HepG2 (cell line): Measurements from ENCODE around the gene NCOA3. TPM values are rescaled to one million over a fixed set of nuclear protein-coding genes. Genes with fewer than 3 reads are reported as not detected.

Experiments
- ELF1 ChIP-seq: sonication (generic); formaldehyde crosslinking; IDR thresholded peaks from 2 replicates; pipeline ENCODE4 v1.4.0; 2020; ENCODE audit warnings: missing genetic modification reagents
- GLI4 ChIP-seq: sonication (generic); formaldehyde crosslinking; IDR thresholded peaks from 2 replicates; pipeline ENCODE4 v1.5.1; 2020; ENCODE audit warnings: missing genetic modification reagents, mild to moderate bottlenecking, moderate library complexity, borderline replicate concordance
- MIER3 ChIP-seq: IDR thresholded peaks from 2 replicates; pipeline ENCODE4 v1.6.1; 2016; ENCODE audit warnings: missing compliant biosample characterization, borderline replicate concordance
- NAIF1 ChIP-seq: sonication (generic); formaldehyde crosslinking; IDR thresholded peaks from 2 replicates; pipeline ENCODE4 v1.5.0; 2020; ENCODE audit warnings: mild to moderate bottlenecking, missing genetic modification reagents, borderline replicate concordance
- PCBP2 ChIP-seq: fragments of 200-400 bp; formaldehyde crosslinking; optimal IDR thresholded peaks from 2 replicates; pipeline ENCODE3; 2018; ENCODE audit warnings: low read length, low read depth; ENCODE audit not compliant: poor library complexity, severe bottlenecking
- SAP130 ChIP-seq: IDR thresholded peaks from 2 replicates; pipeline ENCODE4 v1.6.1; 2016; ENCODE audit warnings: low read depth
- TEAD3 ChIP-seq: optimal IDR thresholded peaks from 2 replicates; pipeline ENCODE3; 2016; ENCODE audit warnings: borderline replicate concordance
- TRIM24 ChIP-seq: sonication (generic); formaldehyde crosslinking; IDR thresholded peaks from 2 replicates; pipeline ENCODE4 v1.8.0; 2022; ENCODE audit warnings: mild to moderate bottlenecking, missing genetic modification reagents
- ZNF292 ChIP-seq: sonication (generic); formaldehyde crosslinking; IDR thresholded peaks from 2 replicates; pipeline ENCODE4 v1.8.1; 2022; ENCODE audit warnings: mild to moderate bottlenecking, low read depth, missing genetic modification reagents, borderline replicate concordance
- ZNF33B ChIP-seq: sonication (generic); formaldehyde crosslinking; IDR thresholded peaks from 2 replicates; pipeline ENCODE4 v1.5.1; 2020; ENCODE audit warnings: mild to moderate bottlenecking, missing genetic modification reagents
- ZNF720 ChIP-seq: sonication (generic); formaldehyde crosslinking; IDR thresholded peaks from 2 replicates; pipeline ENCODE4 v1.4.0; 2020; ENCODE audit warnings: missing genetic modification reagents
- ZNF782 ChIP-seq: sonication (generic); formaldehyde crosslinking; IDR thresholded peaks from 2 replicates; pipeline ENCODE4 v1.4.0; 2020; ENCODE audit warnings: missing genetic modification reagents, mild to moderate bottlenecking, borderline replicate concordance
- polyA plus RNA-seq, 8 experiments: library from polyadenylated mRNA; depleted of rRNA in 3 of 8; stranded (reverse) in 7 of 8; unstranded in 1 of 8; fragments of >200 nt; fragmentation: Illumina TruSeq in 4 of 8; extraction: Trizol in 4 of 8; gene quantifications; 2 replicates each; pipeline versions ENCODE4 v1.2.1 to v1.2.3, GENCODE V29; 2011 to 2016; ENCODE audit warnings: low read depth in 4 of 8, missing spikeins in 1 of 8, mixed read lengths in 1 of 8; ENCODE audit not compliant: insufficient read depth in 1 of 8
- total RNA-seq, 5 experiments: library from RNA; depleted of rRNA; stranded (reverse); fragments of >200 nt; fragmentation: Illumina TruSeq; extraction: Trizol; gene quantifications; 2 replicates each; pipeline ENCODE4 v1.2.3, GENCODE V29; 2016; ENCODE audit warnings: low read depth in 1 of 5
- TF ChIP-seq, protein P1 (sequence below): sonication (generic); formaldehyde crosslinking; IDR thresholded peaks from 2 replicates; pipeline ENCODE4 v1.9.0; 2021; ENCODE audit warnings: mild to moderate bottlenecking, missing genetic modification reagents
- TF ChIP-seq, protein P2 (sequence below): IDR thresholded peaks from 2 replicates; pipeline ENCODE4 v1.6.1; 2016; ENCODE audit warnings: low read depth
- TF ChIP-seq, protein P3 (sequence below): sonication (generic); formaldehyde crosslinking; IDR thresholded peaks from 2 replicates; pipeline ENCODE4 v1.5.0; 2020; ENCODE audit warnings: mild to moderate bottlenecking, low read depth, missing genetic modification reagents, borderline replicate concordance
- TF ChIP-seq, protein P4 (sequence below): IDR thresholded peaks from 2 replicates; pipeline ENCODE4 v1.4.0; 2020; ENCODE audit warnings: mild to moderate bottlenecking, missing genetic modification reagents

The NCOA3 gene
- total and polyA plus RNA-seq, 2 of the 13 experiments (the other 11 are each of a cell fraction or from before 2014, with no cell fraction given): 35.0 to 56.8 TPM

DNA sequence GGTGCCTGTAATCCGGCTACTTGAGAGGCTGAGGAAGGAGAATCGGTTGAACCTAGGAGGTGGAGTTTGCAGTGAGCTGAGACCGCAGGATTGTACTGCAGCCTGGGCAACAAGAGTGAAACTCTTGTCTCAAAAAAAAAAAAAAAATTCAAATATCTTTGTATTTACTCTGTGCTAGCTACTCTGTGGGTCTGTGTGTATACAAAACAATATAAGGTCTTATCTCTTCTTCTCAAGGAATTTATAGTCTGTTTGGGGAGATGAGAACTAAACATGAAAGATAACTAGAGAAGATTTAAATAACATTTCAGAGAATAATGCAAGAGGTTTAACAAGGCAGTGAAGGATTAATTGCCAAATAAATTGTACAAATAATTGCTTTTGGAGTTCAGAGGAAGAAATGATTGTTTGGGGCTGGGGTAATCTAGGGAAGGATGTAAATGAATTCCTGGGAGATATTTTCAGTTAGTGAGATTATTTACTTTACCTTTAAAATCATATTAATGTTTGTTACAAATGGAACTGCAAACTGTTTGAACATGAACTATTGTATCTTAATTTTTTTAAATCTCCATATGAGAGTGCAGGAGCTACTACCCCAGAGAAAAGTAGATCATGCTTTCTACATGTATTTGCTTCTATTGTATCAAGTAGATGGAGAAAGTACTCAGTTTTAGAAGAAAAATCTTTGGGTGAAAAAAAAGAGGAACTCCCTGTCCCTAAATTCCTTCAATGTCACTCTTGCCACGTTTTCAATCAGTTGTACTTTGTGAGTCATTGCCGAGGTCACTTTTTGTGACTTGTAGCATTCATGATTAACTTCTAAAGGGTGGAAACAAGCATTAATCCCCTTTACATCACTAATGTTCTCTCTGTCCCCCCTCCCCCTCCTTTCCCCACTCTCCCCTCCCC, 39.0 kb downstream of the NCOA3 start (continued):
- TF ChIP-seq NAIF1 (CRISPR knock-in tag): 0 out of 2 replicates have a peak, but pooled peaks have one; percentile 30
- peak; percentile 43 for TF ChIP-seq SAP130 (CRISPR knock-in tag)
- TF ChIP-seq ZNF292: no peak
- no peak for TF ChIP-seq TRIM24
- no peak for TF ChIP-seq ZNF782 (CRISPR knock-in tag)
- no peak for TF ChIP-seq MIER3
- TF ChIP-seq TEAD3 (CRISPR knock-in tag): peak; percentile 21
- no peak for TF ChIP-seq ELF1 (CRISPR knock-in tag)
- no peak for TF ChIP-seq ZNF33B (CRISPR knock-in tag)
- TF ChIP-seq, protein P1, sequence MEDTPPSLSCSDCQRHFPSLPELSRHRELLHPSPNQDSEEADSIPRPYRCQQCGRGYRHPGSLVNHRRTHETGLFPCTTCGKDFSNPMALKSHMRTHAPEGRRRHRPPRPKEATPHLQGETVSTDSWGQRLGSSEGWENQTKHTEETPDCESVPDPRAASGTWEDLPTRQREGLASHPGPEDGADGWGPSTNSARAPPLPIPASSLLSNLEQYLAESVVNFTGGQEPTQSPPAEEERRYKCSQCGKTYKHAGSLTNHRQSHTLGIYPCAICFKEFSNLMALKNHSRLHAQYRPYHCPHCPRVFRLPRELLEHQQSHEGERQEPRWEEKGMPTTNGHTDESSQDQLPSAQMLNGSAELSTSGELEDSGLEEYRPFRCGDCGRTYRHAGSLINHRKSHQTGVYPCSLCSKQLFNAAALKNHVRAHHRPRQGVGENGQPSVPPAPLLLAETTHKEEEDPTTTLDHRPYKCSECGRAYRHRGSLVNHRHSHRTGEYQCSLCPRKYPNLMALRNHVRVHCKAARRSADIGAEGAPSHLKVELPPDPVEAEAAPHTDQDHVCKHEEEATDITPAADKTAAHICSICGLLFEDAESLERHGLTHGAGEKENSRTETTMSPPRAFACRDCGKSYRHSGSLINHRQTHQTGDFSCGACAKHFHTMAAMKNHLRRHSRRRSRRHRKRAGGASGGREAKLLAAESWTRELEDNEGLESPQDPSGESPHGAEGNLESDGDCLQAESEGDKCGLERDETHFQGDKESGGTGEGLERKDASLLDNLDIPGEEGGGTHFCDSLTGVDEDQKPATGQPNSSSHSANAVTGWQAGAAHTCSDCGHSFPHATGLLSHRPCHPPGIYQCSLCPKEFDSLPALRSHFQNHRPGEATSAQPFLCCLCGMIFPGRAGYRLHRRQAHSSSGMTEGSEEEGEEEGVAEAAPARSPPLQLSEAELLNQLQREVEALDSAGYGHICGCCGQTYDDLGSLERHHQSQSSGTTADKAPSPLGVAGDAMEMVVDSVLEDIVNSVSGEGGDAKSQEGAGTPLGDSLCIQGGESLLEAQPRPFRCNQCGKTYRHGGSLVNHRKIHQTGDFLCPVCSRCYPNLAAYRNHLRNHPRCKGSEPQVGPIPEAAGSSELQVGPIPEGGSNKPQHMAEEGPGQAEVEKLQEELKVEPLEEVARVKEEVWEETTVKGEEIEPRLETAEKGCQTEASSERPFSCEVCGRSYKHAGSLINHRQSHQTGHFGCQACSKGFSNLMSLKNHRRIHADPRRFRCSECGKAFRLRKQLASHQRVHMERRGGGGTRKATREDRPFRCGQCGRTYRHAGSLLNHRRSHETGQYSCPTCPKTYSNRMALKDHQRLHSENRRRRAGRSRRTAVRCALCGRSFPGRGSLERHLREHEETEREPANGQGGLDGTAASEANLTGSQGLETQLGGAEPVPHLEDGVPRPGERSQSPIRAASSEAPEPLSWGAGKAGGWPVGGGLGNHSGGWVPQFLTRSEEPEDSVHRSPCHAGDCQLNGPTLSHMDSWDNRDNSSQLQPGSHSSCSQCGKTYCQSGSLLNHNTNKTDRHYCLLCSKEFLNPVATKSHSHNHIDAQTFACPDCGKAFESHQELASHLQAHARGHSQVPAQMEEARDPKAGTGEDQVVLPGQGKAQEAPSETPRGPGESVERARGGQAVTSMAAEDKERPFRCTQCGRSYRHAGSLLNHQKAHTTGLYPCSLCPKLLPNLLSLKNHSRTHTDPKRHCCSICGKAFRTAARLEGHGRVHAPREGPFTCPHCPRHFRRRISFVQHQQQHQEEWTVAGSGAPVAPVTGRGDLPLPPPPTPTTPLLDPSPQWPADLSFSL (CRISPR knock-in tag): peak; percentile 44; the same call in 1 of the 2 replicates
- peak; percentile 97 for TF ChIP-seq PCBP2
- TF ChIP-seq, protein P2, sequence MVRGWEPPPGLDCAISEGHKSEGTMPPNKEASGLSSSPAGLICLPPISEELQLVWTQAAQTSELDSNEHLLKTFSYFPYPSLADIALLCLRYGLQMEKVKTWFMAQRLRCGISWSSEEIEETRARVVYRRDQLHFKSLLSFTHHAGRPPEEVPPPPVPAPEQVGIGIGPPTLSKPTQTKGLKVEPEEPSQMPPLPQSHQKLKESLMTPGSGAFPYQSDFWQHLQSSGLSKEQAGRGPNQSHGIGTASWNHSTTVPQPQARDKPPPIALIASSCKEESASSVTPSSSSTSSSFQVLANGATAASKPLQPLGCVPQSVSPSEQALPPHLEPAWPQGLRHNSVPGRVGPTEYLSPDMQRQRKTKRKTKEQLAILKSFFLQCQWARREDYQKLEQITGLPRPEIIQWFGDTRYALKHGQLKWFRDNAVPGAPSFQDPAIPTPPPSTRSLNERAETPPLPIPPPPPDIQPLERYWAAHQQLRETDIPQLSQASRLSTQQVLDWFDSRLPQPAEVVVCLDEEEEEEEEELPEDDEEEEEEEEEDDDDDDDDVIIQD (CRISPR knock-in tag): peak; percentile 46; the same call in 1 of the 2 replicates
- no peak for TF ChIP-seq GLI4
- TF ChIP-seq, protein P3, sequence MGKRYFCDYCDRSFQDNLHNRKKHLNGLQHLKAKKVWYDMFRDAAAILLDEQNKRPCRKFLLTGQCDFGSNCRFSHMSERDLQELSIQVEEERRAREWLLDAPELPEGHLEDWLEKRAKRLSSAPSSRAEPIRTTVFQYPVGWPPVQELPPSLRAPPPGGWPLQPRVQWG (CRISPR knock-in tag): no peak
- no peak for TF ChIP-seq ZNF720 (CRISPR knock-in tag)
- TF ChIP-seq, protein P4, sequence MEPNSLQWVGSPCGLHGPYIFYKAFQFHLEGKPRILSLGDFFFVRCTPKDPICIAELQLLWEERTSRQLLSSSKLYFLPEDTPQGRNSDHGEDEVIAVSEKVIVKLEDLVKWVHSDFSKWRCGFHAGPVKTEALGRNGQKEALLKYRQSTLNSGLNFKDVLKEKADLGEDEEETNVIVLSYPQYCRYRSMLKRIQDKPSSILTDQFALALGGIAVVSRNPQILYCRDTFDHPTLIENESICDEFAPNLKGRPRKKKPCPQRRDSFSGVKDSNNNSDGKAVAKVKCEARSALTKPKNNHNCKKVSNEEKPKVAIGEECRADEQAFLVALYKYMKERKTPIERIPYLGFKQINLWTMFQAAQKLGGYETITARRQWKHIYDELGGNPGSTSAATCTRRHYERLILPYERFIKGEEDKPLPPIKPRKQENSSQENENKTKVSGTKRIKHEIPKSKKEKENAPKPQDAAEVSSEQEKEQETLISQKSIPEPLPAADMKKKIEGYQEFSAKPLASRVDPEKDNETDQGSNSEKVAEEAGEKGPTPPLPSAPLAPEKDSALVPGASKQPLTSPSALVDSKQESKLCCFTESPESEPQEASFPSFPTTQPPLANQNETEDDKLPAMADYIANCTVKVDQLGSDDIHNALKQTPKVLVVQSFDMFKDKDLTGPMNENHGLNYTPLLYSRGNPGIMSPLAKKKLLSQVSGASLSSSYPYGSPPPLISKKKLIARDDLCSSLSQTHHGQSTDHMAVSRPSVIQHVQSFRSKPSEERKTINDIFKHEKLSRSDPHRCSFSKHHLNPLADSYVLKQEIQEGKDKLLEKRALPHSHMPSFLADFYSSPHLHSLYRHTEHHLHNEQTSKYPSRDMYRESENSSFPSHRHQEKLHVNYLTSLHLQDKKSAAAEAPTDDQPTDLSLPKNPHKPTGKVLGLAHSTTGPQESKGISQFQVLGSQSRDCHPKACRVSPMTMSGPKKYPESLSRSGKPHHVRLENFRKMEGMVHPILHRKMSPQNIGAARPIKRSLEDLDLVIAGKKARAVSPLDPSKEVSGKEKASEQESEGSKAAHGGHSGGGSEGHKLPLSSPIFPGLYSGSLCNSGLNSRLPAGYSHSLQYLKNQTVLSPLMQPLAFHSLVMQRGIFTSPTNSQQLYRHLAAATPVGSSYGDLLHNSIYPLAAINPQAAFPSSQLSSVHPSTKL (CRISPR knock-in tag): peak; percentile 23; the same call in 1 of the 2 replicates
